ENCODE measurements around the gene GLB1L3. TPM values are rescaled to one million over a fixed set of nuclear protein-coding genes. Genes with fewer than 3 reads are reported as not detected.

Gene GLB1L3
- under 1 TPM in 5 of 12 donors, not detected in 7; 0.05 to 0.25 (median 0.07) TPM for polyA plus RNA-seq (ENCODE audit: insufficient read length in 12 of 12)
- long read RNA-seq, donor 1, result 0 reads
- long read RNA-seq, donor 2, result 0 reads
- long read RNA-seq, donor 3, result 0 reads
- long read RNA-seq, donor 4, result 0 reads
- long read RNA-seq, donor 5, result 0 reads
- long read RNA-seq, donor 6, result 0 reads
- long read RNA-seq, donor 7, result 0 reads
- long read RNA-seq, donor 8, result 0 reads
- long read RNA-seq, donor 9, result 0 reads
- long read RNA-seq, donor 10, result 0 reads
- long read RNA-seq, donor 11, result 0 reads

- DNase-seq, result no peak
Measured at GRCh38 chr11:134275534-134276395, at the start of gene GLB1L3. TSS of gene GLB1L3 (plus strand) at chr11:134276379. CDS start at chr11:134276741, 362 bp downstream.

GRCh38 chr11:134226806-134227325, 49.3 kb upstream of the GLB1L3 start:
- DNase-seq, result no peak

- DNase-seq, result no peak
Measured at GRCh38 chr11:134228625-134229024, 47.6 kb upstream of the GLB1L3 start.

GRCh38 chr11:134229126-134229790, 46.9 kb upstream of the GLB1L3 start:
- DNase-seq, result no peak

DNA sequence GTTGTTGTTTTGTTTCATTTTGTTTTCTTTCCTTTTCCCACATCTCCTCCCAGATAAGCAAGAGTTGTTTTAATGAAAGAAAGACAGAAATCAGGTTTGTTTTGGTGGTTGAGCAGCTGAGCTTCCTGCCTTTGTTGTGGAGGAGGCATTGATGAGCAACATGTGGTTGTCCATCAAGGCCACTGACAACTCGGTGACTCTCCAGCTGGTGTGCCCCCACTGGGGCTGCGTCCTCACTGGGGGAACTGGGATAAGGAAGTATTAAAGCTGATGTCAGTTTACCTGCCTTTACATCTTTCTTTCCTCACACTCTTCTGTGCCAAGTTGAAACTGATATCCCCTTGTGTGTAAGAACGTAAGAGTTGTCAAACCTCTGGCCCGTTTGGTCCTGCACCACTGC, 45.8 kb upstream of the GLB1L3 start:
- no peak for DNase-seq

DNA sequence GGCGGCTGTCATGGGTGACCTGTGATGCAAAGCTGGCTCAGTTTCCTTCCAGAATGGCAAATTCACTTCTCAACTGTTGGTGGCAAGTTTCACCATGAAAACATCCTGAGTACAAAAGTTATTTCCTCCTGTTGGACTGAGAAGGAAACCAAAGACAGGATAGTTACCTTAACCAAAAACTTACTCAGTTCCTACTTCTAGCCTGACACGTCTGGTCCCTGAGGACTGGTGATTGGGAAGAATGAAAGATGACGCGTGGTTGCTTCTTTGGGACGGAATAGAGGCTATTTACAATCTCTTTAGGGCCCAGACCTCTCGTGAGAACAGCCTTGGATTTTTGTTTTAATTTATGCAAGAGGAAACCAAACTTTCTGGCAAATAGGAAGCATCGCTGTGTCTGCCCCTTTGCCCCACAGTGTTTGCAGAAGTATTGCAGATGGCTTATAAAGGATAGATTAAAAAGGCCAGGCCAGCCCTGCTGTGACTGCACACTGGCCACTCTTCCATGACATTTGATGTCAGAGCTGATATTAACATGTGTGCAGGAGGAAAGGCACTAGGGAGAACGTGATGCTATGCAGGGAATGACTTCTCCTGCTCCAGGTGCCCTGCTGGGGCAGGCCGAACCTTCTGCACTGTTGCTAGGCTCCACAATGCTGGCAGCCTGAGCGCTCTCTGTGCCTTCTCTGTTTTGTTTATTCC, 44.1 kb upstream of the GLB1L3 start:
- no peak for DNase-seq

GRCh38 chr11:134233729-134234179, 42.4 kb upstream of the GLB1L3 start:
- DNase-seq, result no peak

DNA sequence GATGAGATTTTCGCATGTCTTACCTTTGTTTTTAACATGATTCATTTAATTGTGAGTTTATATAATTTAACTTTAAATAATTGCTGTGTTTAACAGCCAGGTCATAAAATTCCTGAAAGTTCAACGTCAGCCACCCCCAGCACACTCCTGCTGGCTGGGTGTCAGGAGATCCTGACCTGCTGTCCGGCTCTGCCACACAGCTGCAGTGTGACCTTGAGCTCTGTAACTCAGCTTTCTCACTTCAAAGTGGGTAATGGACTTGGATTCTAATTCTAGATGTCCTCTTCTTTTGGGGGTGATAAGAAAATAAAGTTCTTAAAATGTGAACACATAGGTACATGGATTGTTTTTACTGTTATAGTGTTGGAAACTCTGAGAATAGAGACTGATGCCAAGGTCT, 40.8 kb upstream of the GLB1L3 start:
- no peak for DNase-seq

- DNase-seq, result no peak
Measured at GRCh38 chr11:134236834-134237556, 39.2 kb upstream of the GLB1L3 start.

DNA sequence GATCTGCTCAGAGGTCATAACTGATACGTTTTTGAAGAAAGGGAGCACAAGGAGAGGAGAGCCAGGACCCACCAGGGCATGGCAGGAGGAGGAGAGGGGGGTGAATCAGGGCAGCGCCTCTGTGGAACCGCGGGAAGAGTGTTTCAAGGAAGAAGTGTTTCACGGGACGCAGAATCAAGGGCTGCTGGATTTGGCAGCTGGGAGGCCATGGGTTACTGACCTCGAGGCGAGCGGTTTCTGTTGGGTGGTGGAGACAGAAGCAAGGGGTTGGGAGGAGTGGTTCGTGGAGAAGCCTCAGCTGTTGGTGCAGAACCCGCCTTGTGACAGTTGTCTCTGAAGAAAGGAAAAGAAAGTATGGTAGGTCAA, 38.6 kb upstream of the GLB1L3 start:
- DNase-seq, result no peak

DNA sequence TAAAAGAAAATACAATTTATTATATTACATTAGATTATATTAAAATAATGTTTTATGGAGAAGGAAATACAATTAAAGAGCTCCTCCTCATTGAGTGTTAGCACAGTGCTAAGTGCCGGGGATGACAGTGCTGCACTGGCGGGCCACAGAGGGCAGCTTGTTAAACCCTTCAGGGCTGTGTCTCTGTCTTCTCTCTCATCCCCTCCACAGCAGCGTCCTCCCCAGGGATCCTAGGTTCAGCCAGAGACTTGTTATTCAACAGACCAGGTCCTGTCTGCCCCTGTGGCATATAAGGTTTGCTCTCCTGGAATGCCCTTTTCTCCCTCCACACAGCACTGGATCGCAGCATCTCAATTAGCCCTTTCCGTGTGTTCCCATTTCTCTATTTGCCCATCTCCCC, 37.2 kb upstream of the GLB1L3 start:
- no peak for DNase-seq

GRCh38 chr11:134240592-134240991, 35.6 kb upstream of the GLB1L3 start:
- no peak for DNase-seq

DNA sequence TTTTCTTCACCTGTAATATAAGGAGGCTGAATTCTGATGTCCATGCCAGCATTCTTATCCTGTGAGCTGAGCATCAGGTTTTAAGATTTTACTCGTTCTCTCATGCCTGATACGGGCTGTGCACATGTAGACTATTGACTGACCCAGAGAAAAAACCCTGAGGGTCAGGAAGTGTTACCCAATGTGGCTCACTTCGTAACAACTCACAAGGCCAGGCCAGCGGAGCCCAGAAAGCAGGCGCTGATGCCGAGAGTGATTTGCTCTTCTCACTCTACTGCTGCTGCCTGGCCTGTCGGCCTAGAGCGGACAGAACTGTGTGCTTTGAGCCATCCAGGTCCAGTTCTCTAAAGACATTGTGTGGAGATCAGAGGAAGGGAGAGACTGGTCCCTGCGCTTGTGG, 33.8 kb upstream of the GLB1L3 start:
- DNase-seq, result no peak

- no peak for DNase-seq
Measured at GRCh38 chr11:134243913-134244312, 32.3 kb upstream of the GLB1L3 start.

DNA sequence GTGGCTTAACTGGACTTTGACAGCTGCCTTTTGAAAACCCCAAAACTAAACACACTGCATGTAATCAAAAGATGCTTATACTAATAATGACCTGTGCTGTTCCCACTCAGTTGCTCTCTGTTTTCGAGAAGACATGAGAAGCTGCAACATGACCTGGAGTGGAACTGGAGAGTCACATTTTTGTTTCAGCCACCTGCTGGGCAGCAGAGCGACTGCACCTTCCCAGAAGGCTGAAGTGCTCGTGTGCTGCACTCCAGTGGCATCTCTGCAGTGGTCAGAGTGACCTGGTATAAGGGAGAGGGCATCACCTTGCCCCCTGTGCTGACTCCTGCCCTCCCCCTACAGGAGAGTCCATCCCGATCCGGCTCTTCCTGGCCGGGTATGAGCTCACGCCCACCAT, 31.6 kb upstream of the GLB1L3 start:
- DNase-seq, result no peak

GRCh38 chr11:134245434-134245833, 30.7 kb upstream of the GLB1L3 start:
- no peak for DNase-seq

DNA sequence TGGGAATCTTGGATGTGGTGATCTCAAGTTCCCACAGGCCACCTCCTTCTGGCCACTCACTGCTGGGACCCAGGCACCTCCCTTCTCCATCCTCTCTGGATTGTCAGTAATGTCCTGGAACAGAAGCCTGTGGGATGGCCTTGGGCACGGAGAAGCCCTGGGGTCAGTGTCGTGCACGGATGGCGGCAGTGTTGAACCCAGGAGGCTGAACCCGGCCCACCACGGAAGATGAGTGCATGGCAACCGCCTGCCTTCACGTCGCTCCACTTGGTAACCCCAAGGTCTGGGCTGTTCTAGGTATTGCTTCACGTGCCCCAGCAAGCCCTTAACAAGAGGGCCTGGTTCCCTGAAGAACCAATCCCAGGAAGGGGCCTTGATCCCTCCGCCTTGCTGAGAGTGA, 30.1 kb upstream of the GLB1L3 start:
- DNase-seq, result no peak

DNA sequence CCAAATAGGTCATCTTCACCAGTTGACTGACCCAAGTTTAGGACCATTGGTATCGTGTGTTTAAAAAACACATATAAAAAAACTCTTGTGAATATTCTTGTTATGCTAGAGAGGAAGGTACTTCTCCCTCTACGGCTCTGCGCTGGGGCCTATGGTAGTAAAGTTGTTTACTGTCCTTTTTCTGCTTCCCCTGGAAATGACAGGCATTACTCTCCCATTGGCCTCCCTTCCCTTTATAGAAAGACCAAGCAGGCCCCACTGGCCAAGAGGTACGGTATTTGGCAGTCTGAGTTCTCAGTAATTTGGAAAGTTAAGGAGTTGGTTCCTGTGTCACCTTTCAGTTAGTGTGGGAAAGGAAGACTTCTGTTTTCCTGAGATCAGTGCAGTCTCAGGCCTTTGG, 29.5 kb upstream of the GLB1L3 start:
- DNase-seq, result no peak

GRCh38 chr11:134248910-134249480, 27.2 kb upstream of the GLB1L3 start:
- DNase-seq, result no peak

- DNase-seq, result no peak
Measured at GRCh38 chr11:134250246-134250645, 25.9 kb upstream of the GLB1L3 start.

DNA sequence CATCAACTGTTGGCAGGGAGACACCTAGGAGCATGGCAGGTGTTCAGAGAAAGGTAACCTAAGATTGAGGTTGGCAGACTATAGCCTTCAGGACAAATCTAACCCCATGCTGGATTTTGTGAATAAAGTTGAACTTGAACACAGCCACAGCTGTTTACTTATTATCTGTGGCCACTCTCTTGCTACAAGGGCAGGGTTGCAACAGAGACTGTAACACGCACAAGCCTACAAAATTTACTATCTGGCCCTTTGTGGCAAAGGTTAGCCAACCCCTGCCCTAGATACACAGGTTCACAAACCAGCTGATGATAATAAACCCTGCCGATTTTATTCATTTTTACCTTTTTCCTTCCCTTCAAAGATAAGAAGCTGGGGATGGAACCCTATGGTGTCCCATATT, 25.5 kb upstream of the GLB1L3 start:
- no peak for DNase-seq

All from muscle of arm (tissue), 14 donors.